ENCODE measurements around the gene ADGRD1. TPM values are rescaled to one million over a fixed set of nuclear protein-coding genes. Genes with fewer than 3 reads are reported as not detected.

ADGRD1 gene
- polyA plus RNA-seq, 1 of the 3 experiments (the other 2 are of a cell fraction), result not detected

DNA sequence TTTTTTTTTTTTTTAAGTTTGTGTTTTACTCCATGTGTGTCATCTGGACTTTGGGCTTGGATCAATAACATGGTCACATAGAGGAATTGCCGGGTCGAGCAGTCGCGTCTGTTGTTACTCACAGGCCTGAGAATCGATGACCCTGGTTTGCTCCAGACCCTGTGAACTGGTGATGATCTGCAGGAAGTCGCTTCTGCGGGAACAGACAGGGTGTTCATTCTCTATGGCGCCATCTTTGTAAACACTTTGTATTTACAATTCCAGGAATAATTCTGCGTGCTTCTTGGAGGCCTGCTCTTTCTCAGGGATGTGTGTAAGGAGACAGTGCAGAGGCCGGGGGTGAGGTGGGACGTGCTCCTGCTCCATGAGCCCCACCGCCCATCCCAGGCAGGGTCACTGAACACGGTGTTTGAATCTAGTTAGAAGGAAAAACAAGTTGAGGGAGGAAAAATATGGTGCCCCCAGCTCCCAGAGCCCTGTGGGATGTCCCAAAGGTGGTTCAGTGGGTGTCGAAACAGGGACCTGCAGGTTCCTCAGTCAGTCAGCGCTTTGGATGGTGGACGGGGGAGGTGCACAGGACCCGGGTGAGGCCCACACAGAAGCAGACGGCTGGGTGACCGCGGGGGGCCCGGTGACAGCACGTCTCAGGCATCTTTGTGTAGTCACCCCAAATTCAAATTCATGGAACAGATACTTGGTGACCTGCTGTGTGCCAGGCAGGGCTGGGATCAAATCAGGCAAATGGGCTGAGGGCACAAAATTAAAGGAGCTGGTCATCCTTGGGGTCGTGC lies 58.8 kb downstream of the ADGRD1 start:
- Histone ChIP-seq H3K79me2 (ENCODE audit: insufficient read depth) (no peaks in the 10 kb centered on the region), H3K27me3 (ENCODE audit: insufficient read depth) (no peaks in the 10 kb centered on the region), H3K36me3 (replicated peaks in 1 of 2; ENCODE audit: control insufficient read depth in 1 of 2, insufficient read depth in 2 of 2, low read length in 1 of 2) (no peaks in the 10 kb centered on the region), H3K4me3 (ENCODE audit: low read depth in 2 of 2, low read length in 1 of 2) (no peak overlapping the region), H3K9me3 (no peaks in the 10 kb centered on the region), H3K9ac (no peak overlapping the region), H3K4me1 (ENCODE audit: control insufficient read depth in 1 of 2, insufficient read depth in 2 of 2, low read depth in 1 of 2, low read length in 1 of 2) (peaks cover 0 to 24% of the 10 kb centered on the region in 2 experiments; a peak in 2 of 4 replicates), H4K20me1 (ENCODE audit: insufficient read depth) (no peaks in the 10 kb centered on the region), H3K27ac (ENCODE audit: low read depth in 2 of 2, low read length in 1 of 2) (no peak overlapping the region), H3F3A (replicated peaks; ENCODE audit: insufficient read depth) (no peaks in the 10 kb centered on the region), H3K4me2 (no peak overlapping the region), H2AFZ (ENCODE audit: low read depth) (no peak overlapping the region), H3K9me2 (no peaks in the 10 kb centered on the region)
- no peak for DNase-seq
- TF ChIP-seq TCF12 (IDR thresholded peaks at IDR 0.05), result no peak
- TF ChIP-seq JUND (IDR thresholded peaks at IDR 0.05), result no peak
- TF ChIP-seq, protein P1, sequence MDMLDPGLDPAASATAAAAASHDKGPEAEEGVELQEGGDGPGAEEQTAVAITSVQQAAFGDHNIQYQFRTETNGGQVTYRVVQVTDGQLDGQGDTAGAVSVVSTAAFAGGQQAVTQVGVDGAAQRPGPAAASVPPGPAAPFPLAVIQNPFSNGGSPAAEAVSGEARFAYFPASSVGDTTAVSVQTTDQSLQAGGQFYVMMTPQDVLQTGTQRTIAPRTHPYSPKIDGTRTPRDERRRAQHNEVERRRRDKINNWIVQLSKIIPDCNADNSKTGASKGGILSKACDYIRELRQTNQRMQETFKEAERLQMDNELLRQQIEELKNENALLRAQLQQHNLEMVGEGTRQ (IDR thresholded peaks at IDR 0.05; ENCODE audit: borderline replicate concordance, low read depth, low read length), result no peak
- no peak for TF ChIP-seq EP300 (IDR thresholded peaks at IDR 0.05; ENCODE audit: borderline replicate concordance in 1 of 2, low read depth in 1 of 2, low read length in 1 of 2)
- WGBS (ENCODE audit: low lambda C conversion rate), result 54% methylated on average over 16 of the region's 23 CpGs
- ChIA-PET POLR2A (no interaction called here), CTCF (interaction anchor here (0.7 to 1.0 kb wide), 2 partner anchors 8 to 21 kb away, joined by 3 read pairs; no protein-coding TSS in a partner anchor)

DNA sequence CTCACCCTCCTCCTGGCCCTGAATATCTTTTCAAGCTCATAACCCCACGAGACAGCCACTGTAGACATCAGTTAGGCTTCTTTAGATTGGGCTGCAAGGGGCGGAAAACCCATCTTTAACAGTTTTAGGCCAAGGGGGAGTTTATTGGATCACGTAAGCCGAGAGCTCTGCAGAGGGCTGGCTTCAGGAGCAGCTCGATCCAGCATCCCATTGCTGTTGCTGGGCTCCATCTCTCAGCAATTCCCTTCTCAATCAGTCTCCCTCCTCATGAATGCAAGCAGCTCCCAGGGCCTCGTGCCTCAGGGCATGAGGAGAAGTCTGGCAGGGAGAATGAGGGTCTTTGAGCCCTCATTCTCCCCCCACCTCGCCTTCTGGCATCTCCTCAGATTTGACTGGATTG lies 59.4 kb downstream of the ADGRD1 start:
- H3K9me3 ChIP-seq, result no peaks in the 10 kb centered on the region

More for the DNA sequence above, 59.4 kb downstream of the ADGRD1 start:
- H3K4me3 ChIP-seq (ENCODE audit: low read depth in 2 of 2, low read length in 1 of 2), result no peak overlapping the region
- no peaks in the 10 kb centered on the region for H3K27me3 ChIP-seq (ENCODE audit: insufficient read depth)
- DNase-seq, result no peak
- H3K4me2 ChIP-seq, result no peak overlapping the region
- H3K4me1 ChIP-seq (ENCODE audit: control insufficient read depth in 1 of 2, insufficient read depth in 2 of 2, low read depth in 1 of 2, low read length in 1 of 2), result peaks cover 0 to 18% of the 10 kb centered on the region in 2 experiments; a peak in 2 of 4 replicates
- H3K9me2 ChIP-seq, result no peaks in the 10 kb centered on the region
- CTCF ChIA-PET, result interaction anchor here (1.0 kb wide), 1 partner anchor 9 kb away, joined by 3 read pairs; no protein-coding TSS in a partner anchor
- no peaks in the 10 kb centered on the region for H4K20me1 ChIP-seq (ENCODE audit: insufficient read depth)
- H3K79me2 ChIP-seq (ENCODE audit: insufficient read depth), result no peaks in the 10 kb centered on the region
- 39% methylated on average over 7 of the region's 7 CpGs for WGBS (ENCODE audit: low lambda C conversion rate)
- H3K27ac ChIP-seq (ENCODE audit: low read depth in 2 of 2, low read length in 1 of 2), result no peak overlapping the region
- TF ChIP-seq, protein P2, sequence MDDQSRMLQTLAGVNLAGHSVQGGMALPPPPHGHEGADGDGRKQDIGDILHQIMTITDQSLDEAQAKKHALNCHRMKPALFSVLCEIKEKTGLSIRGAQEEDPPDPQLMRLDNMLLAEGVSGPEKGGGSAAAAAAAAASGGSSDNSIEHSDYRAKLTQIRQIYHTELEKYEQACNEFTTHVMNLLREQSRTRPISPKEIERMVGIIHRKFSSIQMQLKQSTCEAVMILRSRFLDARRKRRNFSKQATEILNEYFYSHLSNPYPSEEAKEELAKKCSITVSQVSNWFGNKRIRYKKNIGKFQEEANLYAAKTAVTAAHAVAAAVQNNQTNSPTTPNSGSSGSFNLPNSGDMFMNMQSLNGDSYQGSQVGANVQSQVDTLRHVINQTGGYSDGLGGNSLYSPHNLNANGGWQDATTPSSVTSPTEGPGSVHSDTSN (IDR thresholded peaks at IDR 0.05), result no peak
- TF ChIP-seq SMC3 (IDR thresholded peaks at IDR 0.05; ENCODE audit: low read depth, low read length) (no peak), TEAD4 (IDR thresholded peaks at IDR 0.05; ENCODE audit: borderline replicate concordance, insufficient read depth) (no peak), RCOR1 (IDR thresholded peaks at IDR 0.05; ENCODE audit: low read length) (no peak), RXRA (IDR thresholded peaks at IDR 0.05; ENCODE audit: borderline replicate concordance, low read depth) (no peak)
- TF ChIP-seq, protein P3, sequence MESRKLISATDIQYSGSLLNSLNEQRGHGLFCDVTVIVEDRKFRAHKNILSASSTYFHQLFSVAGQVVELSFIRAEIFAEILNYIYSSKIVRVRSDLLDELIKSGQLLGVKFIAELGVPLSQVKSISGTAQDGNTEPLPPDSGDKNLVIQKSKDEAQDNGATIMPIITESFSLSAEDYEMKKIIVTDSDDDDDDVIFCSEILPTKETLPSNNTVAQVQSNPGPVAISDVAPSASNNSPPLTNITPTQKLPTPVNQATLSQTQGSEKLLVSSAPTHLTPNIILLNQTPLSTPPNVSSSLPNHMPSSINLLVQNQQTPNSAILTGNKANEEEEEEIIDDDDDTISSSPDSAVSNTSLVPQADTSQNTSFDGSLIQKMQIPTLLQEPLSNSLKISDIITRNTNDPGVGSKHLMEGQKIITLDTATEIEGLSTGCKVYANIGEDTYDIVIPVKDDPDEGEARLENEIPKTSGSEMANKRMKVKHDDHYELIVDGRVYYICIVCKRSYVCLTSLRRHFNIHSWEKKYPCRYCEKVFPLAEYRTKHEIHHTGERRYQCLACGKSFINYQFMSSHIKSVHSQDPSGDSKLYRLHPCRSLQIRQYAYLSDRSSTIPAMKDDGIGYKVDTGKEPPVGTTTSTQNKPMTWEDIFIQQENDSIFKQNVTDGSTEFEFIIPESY (IDR thresholded peaks at IDR 0.05; ENCODE audit: borderline replicate concordance, low read depth), result no peak
- POLR2A ChIA-PET, result no interaction called here
- H2AFZ ChIP-seq (ENCODE audit: low read depth), result no peak overlapping the region
- no peaks in the 10 kb centered on the region for H3F3A ChIP-seq (replicated peaks; ENCODE audit: insufficient read depth)
- H3K36me3 ChIP-seq (replicated peaks in 1 of 2; ENCODE audit: control insufficient read depth in 1 of 2, insufficient read depth in 2 of 2, low read length in 1 of 2), result no peaks in the 10 kb centered on the region
- H3K9ac ChIP-seq, result no peak overlapping the region

Measured in SK-N-SH (cell line).